Measurements from ENCODE around the gene RIGI.

DNA sequence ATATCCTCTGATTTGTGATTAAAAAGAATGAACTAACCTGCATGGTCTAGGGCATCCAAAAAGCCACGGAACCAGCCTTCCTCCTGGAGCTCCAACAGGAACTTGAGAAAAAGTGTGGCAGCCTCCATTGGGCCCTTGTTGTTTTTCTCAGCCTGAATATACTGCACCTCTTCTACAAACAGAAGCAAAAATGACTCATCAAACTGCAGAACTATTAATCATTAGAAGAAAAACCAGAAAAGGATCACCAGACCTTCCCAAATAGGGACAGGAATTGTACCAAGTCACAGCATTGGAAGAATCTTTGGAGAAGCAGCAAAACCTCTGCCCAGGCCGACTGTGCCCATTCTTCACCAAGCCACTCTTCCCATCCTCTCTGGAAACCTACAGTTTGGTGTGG, 25.2 kb downstream of the RIGI start:
- TF ChIP-seq, protein P1, sequence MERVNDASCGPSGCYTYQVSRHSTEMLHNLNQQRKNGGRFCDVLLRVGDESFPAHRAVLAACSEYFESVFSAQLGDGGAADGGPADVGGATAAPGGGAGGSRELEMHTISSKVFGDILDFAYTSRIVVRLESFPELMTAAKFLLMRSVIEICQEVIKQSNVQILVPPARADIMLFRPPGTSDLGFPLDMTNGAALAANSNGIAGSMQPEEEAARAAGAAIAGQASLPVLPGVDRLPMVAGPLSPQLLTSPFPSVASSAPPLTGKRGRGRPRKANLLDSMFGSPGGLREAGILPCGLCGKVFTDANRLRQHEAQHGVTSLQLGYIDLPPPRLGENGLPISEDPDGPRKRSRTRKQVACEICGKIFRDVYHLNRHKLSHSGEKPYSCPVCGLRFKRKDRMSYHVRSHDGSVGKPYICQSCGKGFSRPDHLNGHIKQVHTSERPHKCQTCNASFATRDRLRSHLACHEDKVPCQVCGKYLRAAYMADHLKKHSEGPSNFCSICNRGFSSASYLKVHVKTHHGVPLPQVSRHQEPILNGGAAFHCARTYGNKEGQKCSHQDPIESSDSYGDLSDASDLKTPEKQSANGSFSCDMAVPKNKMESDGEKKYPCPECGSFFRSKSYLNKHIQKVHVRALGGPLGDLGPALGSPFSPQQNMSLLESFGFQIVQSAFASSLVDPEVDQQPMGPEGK (CRISPR knock-in tag; IDR thresholded peaks at IDR 0.05; ENCODE audit: borderline replicate concordance): no peak
- no peak for TF ChIP-seq BACH2 (CRISPR knock-in tag; IDR thresholded peaks at IDR 0.05; ENCODE audit: borderline replicate concordance)
- no peak for TF ChIP-seq TSHZ2 (CRISPR knock-in tag; IDR thresholded peaks at IDR 0.05)
- no peak for TF ChIP-seq POU6F1 (CRISPR knock-in tag; IDR thresholded peaks at IDR 0.05; ENCODE audit: borderline replicate concordance, low read depth)
- TF ChIP-seq ZFP3 (CRISPR knock-in tag; IDR thresholded peaks at IDR 0.05): no peak
- no peak for TF ChIP-seq CSRNP3 (CRISPR knock-in tag; IDR thresholded peaks at IDR 0.05)
- no peak for TF ChIP-seq ZNF70 (CRISPR knock-in tag; IDR thresholded peaks at IDR 0.05)
- no peak for TF ChIP-seq OSR1 (CRISPR knock-in tag; IDR thresholded peaks at IDR 0.05)
- no peak for TF ChIP-seq ESRRG (CRISPR knock-in tag; IDR thresholded peaks at IDR 0.05)
- TF ChIP-seq ARNTL (CRISPR knock-in tag; IDR thresholded peaks at IDR 0.05; ENCODE audit: borderline replicate concordance, low read depth): no peak
- no peak for TF ChIP-seq SNAI2 (CRISPR knock-in tag; IDR thresholded peaks at IDR 0.05)
- no peak for TF ChIP-seq TCF4 (CRISPR knock-in tag; IDR thresholded peaks at IDR 0.05; ENCODE audit: borderline replicate concordance)
- TF ChIP-seq RARB (CRISPR knock-in tag; IDR thresholded peaks at IDR 0.05): no peak
- no peak for TF ChIP-seq ZNF8 (CRISPR knock-in tag; IDR thresholded peaks at IDR 0.05)

All from SK-N-SH treated with all-trans-retinoic acid at 6 μM for 48 hours (cell line).